ENCODE data around the gene DCAF15.

Gene DCAF15

DNA sequence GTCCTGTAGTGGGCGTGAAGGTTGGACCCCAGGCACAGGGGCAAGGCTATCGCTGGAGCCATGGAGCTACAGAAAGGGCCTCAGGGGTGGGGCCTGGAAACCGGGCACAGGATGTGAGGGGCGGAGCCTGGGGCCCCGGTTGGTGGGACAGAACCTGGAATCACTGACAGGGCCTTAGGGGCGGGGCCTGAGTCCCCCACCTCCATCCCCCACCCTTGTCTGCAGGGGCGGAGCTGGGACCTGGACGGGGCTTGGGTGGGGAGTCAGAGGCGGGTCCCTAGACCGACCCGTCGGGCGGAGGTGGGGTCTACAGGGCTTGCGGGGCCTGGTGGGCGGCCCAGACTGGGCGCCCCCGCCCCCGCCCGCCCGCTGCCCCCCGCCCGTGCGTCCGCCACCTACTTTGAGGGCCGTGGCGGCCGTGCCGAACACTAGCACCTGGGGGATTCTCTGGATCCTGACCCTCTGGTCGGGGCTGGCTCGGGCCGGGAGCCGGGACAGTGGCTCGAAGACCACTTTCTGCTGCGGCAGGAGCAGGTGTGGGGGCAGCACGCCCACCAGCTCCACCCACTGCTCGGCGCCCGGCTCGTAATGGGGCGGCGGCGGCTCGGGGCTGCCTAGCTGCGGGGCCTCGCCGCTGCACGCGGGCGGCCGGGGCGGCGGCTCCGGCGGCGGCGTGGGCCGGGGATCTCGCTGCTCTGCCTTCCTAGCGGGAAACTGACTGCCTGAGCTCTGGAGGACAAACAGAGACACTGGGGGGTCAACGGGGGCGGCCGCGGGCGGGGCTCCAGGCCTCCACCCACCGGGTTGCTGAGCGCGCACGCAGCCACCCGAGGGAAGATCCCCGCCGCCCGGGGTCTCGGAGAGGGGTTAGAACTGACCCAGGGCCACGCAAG lies 26.3 kb downstream of the DCAF15 start:
- DNase-seq = peak; percentile 58

- no peak for DNase-seq
Observed at GRCh38 chr19:13979244-13979615, 26.9 kb downstream of the DCAF15 start.

- DNase-seq = no peak
Observed at GRCh38 chr19:13979686-13980085, 27.4 kb downstream of the DCAF15 start.

- DNase-seq = no peak
Observed at GRCh38 chr19:13980340-13980739, 28.0 kb downstream of the DCAF15 start.

DNA sequence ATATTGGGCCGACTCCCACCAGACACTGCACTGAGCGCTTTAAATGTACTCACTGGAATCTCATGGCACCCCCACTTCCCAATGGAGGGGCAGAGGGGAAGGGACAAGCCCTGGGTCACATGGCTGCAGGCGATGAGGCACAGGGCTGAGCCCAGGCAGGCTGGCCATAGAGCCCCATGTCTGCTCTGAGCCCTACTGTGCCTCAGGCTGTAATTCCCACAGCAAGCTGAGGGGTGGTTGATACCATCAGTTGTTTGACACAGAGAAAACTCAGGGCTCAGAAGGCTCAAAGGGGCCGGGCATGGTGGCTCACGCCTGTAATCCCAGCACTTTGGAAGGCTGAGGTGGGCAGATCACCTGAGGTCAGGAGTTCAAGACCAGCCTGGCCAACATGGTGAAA lies 28.7 kb downstream of the DCAF15 start:
- no peak for DNase-seq

DNA sequence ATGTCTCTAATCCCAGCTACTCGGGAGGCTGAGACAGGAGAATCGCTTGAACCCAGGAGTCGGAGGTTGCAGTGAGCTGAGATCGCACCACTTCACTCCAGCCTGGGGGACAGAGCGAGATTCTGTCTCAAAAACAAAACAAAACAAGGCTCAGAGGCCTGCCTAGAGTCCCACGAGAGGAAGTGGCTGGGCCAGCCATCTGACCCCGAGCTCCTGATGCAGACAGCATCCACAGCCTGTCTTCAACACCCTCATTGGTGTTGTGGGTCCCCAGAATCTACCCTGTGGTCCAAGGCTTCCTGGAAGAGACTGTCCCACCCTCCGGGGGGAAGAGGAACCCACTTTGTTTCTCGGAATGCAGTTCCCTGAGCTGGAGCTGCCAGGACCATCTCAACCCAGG lies 29.2 kb downstream of the DCAF15 start:
- DNase-seq = no peak

GRCh38 chr19:13981988-13982501 lies 29.7 kb downstream of the DCAF15 start:
- no peak for DNase-seq

- no peak for DNase-seq
Observed at GRCh38 chr19:13982773-13983172, 30.5 kb downstream of the DCAF15 start.

DNA sequence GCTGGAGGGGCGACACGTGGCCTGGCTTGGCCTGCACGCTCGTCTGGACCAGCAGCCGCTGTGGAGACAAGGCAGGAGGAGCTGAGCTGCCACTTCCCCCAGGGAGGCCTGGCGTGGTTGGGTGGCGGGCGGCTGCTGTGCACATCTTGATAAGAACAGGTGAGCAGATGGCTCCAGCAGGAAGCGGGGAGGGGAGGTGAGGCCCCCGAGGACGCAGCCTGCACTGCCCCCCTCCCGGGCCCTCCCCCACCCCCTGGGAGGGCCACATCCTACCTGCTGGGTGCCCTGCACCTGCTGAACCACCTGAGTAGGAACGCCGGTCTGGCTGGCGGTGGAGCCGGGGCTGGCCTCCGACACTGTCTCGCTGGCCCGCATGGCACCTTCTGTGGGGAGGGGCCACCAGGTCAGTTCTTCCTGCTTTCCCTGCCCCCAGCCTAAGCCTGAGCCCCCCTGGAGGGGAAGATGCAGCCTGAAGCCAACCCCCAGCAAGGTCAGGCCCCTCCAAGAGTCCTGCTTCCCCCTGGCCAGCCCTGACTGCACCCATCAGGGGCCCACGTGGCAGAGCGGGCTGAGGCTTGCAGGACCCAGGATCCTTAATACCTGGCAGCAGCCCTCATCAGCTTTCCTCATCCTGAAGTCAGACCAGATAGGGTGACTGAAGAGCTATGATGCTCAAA lies 31.0 kb downstream of the DCAF15 start:
- no peak for DNase-seq

GRCh38 chr19:13984186-13984585 lies 31.9 kb downstream of the DCAF15 start:
- no peak for DNase-seq

DNA sequence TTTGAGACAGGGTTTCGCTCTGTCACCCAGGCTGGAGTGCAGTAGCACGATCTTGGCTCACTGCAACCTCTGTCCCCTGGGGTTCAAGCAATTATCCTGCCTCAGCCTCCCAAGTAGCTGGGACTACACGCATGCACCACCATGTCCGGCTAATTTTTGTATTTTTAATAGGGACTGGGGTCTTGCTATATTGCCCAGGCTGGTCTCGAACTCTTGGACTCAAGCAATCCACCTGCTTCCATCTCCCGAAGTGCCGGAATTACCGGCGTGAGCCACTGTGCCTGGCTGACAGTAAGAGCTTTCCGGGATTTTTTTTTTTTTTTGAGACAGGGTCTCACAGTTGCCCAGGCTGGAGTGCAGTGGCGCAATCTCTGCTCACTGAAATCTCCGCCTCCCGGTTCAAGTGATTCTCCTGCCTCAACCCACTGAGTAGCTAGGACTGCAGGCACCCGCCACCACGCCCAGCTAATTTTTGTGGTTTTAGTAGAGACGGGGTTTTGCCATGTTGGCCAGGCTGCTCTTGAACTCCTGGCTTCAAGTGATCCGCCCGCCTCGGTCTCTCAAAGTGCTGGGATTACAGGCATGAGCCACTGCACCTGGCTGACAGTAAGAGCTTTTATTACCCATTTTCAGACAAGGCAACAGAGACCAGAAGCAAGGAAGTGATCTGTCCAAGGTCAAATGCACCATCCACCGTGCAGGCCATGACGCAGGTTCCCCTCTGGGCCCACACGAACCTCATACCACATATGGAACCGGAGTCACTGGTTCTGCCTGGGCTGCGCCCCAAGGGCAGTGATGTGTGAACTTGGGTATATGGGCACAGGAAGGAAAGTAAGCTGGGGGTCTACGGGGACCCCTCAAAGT lies 32.8 kb downstream of the DCAF15 start:
- DNase-seq = peak; percentile 28

DNA sequence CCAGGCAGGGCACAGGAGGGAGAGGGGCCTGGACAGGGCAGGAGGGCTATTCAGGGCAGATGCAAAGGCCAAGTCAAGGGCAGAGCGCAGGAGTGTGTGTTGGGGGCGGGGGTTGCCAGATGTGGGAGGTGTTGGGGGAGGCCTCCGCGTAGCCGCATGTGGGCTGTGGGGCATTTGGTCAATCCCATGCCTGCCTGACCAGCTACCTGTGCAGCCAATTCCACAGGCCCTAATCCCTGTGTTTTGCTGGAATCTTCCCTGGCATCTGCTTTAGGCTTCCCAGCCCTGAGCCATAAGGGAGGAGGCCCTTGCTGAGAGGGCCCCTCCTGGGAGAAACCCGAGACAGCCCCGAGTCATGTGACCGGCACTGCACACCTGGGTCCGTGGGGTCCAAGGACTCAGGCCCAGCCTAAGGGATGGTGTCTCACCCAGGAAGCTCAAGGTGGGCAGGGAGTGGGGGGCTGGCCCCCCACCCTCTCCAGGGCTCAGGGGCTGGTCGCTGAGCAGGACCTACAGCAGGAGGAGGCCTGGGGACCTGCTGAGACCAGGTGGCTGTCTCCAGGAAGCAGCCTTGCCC lies 33.5 kb downstream of the DCAF15 start:
- peak; percentile 42 for DNase-seq

GRCh38 chr19:13986348-13986904 lies 34.1 kb downstream of the DCAF15 start:
- peak; percentile 99 for DNase-seq

GRCh38 chr19:13987101-13987890 lies 35.0 kb downstream of the DCAF15 start:
- no peak for DNase-seq

DNA sequence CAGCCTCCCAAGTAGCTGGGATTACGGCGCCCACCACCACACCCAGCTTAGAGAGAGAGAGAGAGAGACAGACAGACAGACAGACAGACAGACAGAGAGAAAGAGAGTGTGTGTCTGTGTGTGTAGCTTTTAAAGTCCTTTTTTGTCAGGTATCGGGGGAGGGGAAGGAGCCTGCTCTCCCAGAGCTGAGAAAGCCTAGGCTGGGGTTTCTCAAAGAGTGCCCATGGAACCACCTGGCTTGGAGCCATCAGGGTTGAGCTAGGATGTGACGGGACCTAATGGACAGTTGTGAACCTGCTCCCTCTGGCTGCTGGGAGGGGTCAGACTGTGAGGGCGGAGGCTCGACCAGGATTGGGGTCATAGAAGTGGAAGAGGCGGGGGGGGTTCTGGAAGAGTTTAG lies 37.2 kb downstream of the DCAF15 start:
- no peak for DNase-seq

- no peak for DNase-seq
Observed at GRCh38 chr19:13990085-13990484, 37.8 kb downstream of the DCAF15 start.

DNA sequence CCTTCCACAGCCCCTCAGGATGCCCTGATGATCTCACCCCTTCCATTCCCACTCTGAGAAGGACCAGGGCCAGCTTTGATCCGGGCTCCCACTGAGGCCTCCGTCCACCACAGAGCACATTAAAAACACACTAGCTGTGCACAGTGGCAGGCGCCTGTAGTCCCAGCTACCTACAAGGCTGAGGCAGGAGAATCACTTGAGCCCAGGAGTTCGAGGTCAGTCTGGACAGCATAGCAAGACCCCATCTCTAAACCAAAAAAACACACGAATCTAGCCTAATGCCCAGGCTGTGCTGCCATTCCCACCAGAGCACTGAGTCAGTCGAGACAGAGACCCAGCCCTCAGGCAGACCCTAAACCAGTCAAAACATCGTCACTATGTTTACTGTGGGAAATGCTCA lies 39.7 kb downstream of the DCAF15 start:
- no peak for DNase-seq

GRCh38 chr19:13993590-13994300 lies 41.4 kb downstream of the DCAF15 start:
- DNase-seq = no peak

DNA sequence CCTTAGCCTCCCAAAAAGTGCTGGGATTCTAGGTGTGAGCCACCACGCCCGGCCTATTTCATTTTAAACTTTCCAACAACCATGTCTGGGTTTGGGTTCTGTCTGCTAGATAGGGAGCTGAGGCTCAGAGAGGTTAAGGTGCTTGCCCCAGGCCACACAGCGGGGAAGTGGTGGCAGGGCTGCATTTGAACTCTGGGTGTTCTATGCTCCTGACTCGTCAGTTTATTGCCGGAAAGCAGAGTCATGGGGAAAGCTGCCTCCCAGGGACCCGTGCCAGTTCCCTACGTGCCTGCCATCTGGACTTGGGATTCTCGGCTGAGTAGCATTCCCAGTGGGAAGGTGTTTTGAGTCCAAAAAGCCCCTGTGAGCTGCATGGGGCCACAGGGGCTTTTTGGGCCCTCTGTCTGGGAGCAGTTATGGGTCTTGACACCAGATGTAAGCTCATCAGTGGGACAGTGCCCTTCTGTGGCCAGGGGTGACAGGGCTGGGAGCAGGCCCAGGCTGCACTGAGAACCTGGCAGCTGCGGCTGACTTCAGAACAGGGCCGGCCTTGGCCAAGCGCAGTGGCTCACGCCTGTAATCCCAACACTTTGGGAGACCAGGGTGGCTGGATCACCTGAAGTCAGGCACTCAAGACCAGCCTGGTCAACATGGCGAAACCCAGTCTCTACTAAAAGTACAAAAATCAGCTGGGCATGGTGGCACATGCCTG lies 42.9 kb downstream of the DCAF15 start:
- no peak for DNase-seq

All from stimulated activated CD4-positive, alpha-beta T cell treated with anti-CD3 and anti-CD28 coated beads, Interleukin-15, amount 100 ng/mL, for 24 hours (primary cell).